Measurements from ENCODE around the gene PDE1A. TPM values are rescaled to one million over a fixed set of nuclear protein-coding genes. Genes with fewer than 3 reads are reported as not detected.

The PDE1A gene
- total RNA-seq, 1 donor from 2014 or later = 5.2 TPM

DNA sequence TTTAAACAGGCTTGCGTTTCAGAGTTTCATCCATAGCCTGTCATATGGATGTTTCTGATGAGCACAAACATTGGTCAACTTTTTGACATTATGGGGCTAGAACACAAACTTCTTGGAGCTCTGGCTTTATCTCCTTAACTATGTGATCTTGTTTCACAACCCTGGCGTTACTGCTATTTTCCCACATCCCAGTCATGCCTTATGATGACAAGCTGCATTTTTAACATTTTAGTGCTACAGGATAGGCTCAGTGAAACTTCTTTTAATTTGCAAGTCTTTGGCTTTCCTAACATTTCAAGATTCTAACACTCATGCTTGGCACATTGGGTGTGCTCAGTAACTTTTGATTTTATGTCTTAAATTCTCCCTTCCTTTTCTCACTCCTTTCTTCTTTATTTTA is 21.0 kb upstream of the PDE1A start:
- H3K27me3 ChIP-seq (ENCODE audit: low read depth) = no peaks in the 10 kb centered on the region
- no peak for ATAC-seq
- no peak overlapping the region for H3K27ac ChIP-seq
- H3K9me3 ChIP-seq = no peaks in the 10 kb centered on the region
- no peak overlapping the region for H3K4me3 ChIP-seq
- intact Hi-C loops (cut with DNase I) = no loop called here
- no peaks in the 10 kb centered on the region for H3K36me3 ChIP-seq
- no peak for DNase-seq
- TF ChIP-seq, protein P1, sequence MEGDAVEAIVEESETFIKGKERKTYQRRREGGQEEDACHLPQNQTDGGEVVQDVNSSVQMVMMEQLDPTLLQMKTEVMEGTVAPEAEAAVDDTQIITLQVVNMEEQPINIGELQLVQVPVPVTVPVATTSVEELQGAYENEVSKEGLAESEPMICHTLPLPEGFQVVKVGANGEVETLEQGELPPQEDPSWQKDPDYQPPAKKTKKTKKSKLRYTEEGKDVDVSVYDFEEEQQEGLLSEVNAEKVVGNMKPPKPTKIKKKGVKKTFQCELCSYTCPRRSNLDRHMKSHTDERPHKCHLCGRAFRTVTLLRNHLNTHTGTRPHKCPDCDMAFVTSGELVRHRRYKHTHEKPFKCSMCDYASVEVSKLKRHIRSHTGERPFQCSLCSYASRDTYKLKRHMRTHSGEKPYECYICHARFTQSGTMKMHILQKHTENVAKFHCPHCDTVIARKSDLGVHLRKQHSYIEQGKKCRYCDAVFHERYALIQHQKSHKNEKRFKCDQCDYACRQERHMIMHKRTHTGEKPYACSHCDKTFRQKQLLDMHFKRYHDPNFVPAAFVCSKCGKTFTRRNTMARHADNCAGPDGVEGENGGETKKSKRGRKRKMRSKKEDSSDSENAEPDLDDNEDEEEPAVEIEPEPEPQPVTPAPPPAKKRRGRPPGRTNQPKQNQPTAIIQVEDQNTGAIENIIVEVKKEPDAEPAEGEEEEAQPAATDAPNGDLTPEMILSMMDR (IDR thresholded peaks at IDR 0.05) = no peak
- no peaks in the 10 kb centered on the region for H3K4me1 ChIP-seq

DNA sequence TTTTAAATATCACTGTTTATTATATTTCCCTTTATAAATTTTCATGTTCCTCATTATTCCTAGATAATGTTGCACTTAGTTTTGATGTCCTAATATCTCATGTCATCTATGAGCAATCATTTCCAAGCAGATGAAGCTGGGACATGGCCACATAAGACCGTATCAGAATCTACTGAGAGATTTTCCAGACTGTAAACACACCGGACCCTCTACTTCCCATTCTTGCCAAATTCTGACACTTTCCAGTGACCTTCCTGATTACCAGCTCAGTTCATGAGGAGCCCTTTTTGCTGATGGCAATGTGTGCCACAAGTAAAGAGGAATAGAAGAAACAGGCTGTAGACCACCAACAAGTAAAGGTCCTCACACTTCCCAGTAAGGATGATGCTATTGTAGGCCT is 20.3 kb upstream of the PDE1A start:
- TF ChIP-seq, protein P1 (IDR thresholded peaks at IDR 0.05) = no peak
- ATAC-seq = no peak
- Histone ChIP-seq H3K27me3 (ENCODE audit: low read depth) (no peaks in the 10 kb centered on the region), H3K27ac (no peak overlapping the region), H3K36me3 (no peaks in the 10 kb centered on the region), H3K4me3 (no peak overlapping the region), H3K4me1 (no peaks in the 10 kb centered on the region), H3K9me3 (no peaks in the 10 kb centered on the region)
- intact Hi-C loops (cut with DNase I) = no loop called here
- no peak for DNase-seq

DNA sequence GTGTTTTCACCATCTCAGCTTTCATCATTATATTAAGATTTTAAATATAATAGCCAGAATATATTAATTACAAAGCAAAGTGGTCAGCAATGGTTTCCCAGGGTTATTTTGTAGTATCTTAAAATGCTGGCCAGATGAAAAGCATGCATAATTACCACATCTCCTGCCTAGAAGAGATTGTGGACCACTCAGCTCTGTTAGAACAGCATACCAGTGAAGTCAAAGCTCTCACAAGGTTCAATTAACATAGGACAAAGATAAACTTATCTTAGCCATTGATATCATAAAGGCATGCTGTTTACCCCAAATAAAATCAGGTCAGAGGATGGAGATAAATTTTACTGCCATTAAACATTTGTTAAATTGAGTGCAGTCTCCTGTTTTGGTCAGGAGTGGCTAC is 19.3 kb upstream of the PDE1A start:
- TF ChIP-seq, protein P1 (IDR thresholded peaks at IDR 0.05) = no peak
- Histone ChIP-seq H3K36me3 (no peaks in the 10 kb centered on the region), H3K27me3 (ENCODE audit: low read depth) (no peaks in the 10 kb centered on the region), H3K4me3 (no peak overlapping the region), H3K4me1 (no peaks in the 10 kb centered on the region), H3K27ac (no peak overlapping the region), H3K9me3 (no peaks in the 10 kb centered on the region)
- no peak for DNase-seq
- ATAC-seq = no peak
- intact Hi-C loops (cut with DNase I) = no loop called here

DNA sequence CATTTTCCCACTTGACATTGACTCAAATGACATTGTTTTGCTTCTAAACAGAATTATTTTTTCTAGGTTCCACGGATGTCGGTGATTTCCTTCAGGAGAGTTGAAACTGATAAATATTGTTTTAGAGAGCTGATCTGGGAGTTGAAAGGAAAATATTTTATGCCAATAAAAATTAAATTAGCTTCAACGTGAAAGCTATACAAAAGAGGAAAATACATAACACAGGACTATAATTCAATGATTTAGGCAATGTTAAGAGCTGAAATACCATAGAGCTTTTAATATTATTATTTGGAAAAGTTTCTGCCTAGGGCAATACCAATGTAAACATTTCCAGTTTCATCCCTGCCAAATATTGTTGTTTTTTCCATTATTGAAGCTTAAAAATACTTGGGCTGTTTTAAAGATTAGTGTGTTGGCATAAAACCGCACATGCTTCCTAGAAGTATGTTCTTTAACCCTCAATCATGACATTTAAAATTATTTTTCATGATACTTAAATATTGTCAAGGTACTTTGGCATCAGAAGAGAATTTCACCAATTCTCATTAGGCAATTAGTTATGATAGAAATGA is 18.6 kb upstream of the PDE1A start:
- no peak for ATAC-seq

DNA sequence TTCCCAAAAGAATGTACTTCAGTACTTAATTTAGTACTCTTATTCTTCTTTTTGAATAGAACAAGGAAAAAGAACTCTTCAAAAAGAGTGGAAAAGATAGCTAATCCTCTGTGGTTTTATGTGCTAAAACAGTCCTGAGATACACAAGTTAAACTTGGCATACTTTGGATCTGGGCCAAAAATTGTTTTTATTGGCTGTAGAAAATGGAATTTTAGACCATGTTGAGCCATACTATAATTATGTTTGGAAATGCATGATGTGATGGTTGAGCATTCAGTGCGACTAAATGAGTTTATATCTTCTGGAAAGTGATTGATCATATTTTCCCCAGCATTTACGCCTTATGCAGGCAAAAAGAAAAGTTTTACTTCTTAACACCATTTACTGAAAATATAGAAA is 18.0 kb upstream of the PDE1A start:
- Histone ChIP-seq H3K27me3 (ENCODE audit: low read depth) (no peaks in the 10 kb centered on the region), H3K4me1 (no peaks in the 10 kb centered on the region), H3K27ac (no peak overlapping the region), H3K4me3 (no peak overlapping the region), H3K36me3 (no peaks in the 10 kb centered on the region), H3K9me3 (no peaks in the 10 kb centered on the region)
- intact Hi-C loops (cut with DNase I) = no loop called here
- TF ChIP-seq, protein P1 (IDR thresholded peaks at IDR 0.05) = no peak
- DNase-seq (no peak), ATAC-seq (no peak)

More for the DNA sequence above, 18.6 kb upstream of the PDE1A start:
- no peak overlapping the region for H3K4me3 ChIP-seq
- TF ChIP-seq, protein P1 (IDR thresholded peaks at IDR 0.05) = no peak
- H3K36me3 ChIP-seq = no peaks in the 10 kb centered on the region
- no peaks in the 10 kb centered on the region for H3K4me1 ChIP-seq
- H3K9me3 ChIP-seq = no peaks in the 10 kb centered on the region
- DNase-seq = no peak
- no peaks in the 10 kb centered on the region for H3K27me3 ChIP-seq (ENCODE audit: low read depth)
- intact Hi-C loops (cut with DNase I) = no loop called here
- H3K27ac ChIP-seq = no peak overlapping the region
